ENCODE data around the gene LHFPL2. TPM values are rescaled to one million over a fixed set of nuclear protein-coding genes. Genes with fewer than 3 reads are reported as not detected.
"Not testable (repeated sequence)": the region's sequence is repeated elsewhere in the genome, so short reads cannot be mapped to it uniquely, and the experiment has no call there.

The LHFPL2 gene
- total RNA-seq, 2 donors from 2014 or later = 30.1 to 72.6 TPM

- TF ChIP-seq CTCF (IDR thresholded peaks at IDR 0.05) = no peak
- no peaks in the 10 kb centered on the region for H3K36me3 ChIP-seq
- no peaks in the 10 kb centered on the region for H3K9me3 ChIP-seq
- no peak for ATAC-seq (ENCODE audit: insufficient number of reproducible peaks, low FRiP score, low read depth)
- H3K27me3 ChIP-seq (replicated peaks; ENCODE audit: insufficient read depth) = no peaks in the 10 kb centered on the region
- H3K4me3 ChIP-seq = no peak overlapping the region
- H3K27ac ChIP-seq = no peak overlapping the region
- no peak for DNase-seq (ENCODE audit: low spot score)
- H3K4me1 ChIP-seq (ENCODE audit: control insufficient read depth in 1 of 2, low read depth in 2 of 2) = peaks cover 0 to 3% of the 10 kb centered on the region in 2 donors
These were observed 22.2 kb upstream of the LHFPL2 start for GRCh38 chr5:78670701-78671269.

- Histone ChIP-seq H3K9me3 (no peaks in the 10 kb centered on the region), H3K36me3 (no peaks in the 10 kb centered on the region), H3K27me3 (replicated peaks; ENCODE audit: insufficient read depth) (no peaks in the 10 kb centered on the region), H3K4me1 (ENCODE audit: control insufficient read depth in 1 of 2, low read depth in 2 of 2) (peaks cover 0 to 4% of the 10 kb centered on the region in 2 donors), H3K4me3 (no peak overlapping the region), H3K27ac (no peak overlapping the region)
- DNase-seq (ENCODE audit: low spot score) (no peak), ATAC-seq (ENCODE audit: insufficient number of reproducible peaks, low FRiP score, low read depth) (no peak)
- no peak for TF ChIP-seq CTCF (IDR thresholded peaks at IDR 0.05)
These were observed 20.8 kb upstream of the LHFPL2 start for GRCh38 chr5:78669331-78669730.

- H3K4me3 ChIP-seq = no peak overlapping the region
- no peak for TF ChIP-seq CTCF (IDR thresholded peaks at IDR 0.05)
- no peak for DNase-seq (ENCODE audit: low spot score)
- no peaks in the 10 kb centered on the region for H3K27me3 ChIP-seq (replicated peaks; ENCODE audit: insufficient read depth)
- H3K27ac ChIP-seq = no peak overlapping the region
- no peaks in the 10 kb centered on the region for H3K36me3 ChIP-seq
- H3K4me1 ChIP-seq (ENCODE audit: control insufficient read depth in 1 of 2, low read depth in 2 of 2) = peaks cover 0 to 4% of the 10 kb centered on the region in 2 donors
- no peak for ATAC-seq (ENCODE audit: insufficient number of reproducible peaks, low FRiP score, low read depth)
- no peaks in the 10 kb centered on the region for H3K9me3 ChIP-seq
These were observed 19.0 kb upstream of the LHFPL2 start for GRCh38 chr5:78667461-78668103.

GRCh38 chr5:78666975-78667374 is 18.4 kb upstream of the LHFPL2 start:
- not testable (repeated sequence) for H3K36me3 ChIP-seq; ATAC-seq (ENCODE audit: insufficient number of reproducible peaks, low FRiP score, low read depth); H3K4me1 ChIP-seq (ENCODE audit: control insufficient read depth in 1 of 2, low read depth in 2 of 2); H3K27me3 ChIP-seq (replicated peaks; ENCODE audit: insufficient read depth); H3K4me3 ChIP-seq; DNase-seq (ENCODE audit: low spot score); H3K27ac ChIP-seq; H3K9me3 ChIP-seq

- peaks cover 0 to 4% of the 10 kb centered on the region in 2 donors for H3K4me1 ChIP-seq (ENCODE audit: control insufficient read depth in 1 of 2, low read depth in 2 of 2)
- no peak overlapping the region for H3K27ac ChIP-seq
- no peaks in the 10 kb centered on the region for H3K9me3 ChIP-seq
- ATAC-seq (ENCODE audit: insufficient number of reproducible peaks, low FRiP score, low read depth) (no peak), DNase-seq (ENCODE audit: low spot score) (no peak)
- H3K27me3 ChIP-seq (replicated peaks; ENCODE audit: insufficient read depth) = no peaks in the 10 kb centered on the region
- no peak overlapping the region for H3K4me3 ChIP-seq
- no peaks in the 10 kb centered on the region for H3K36me3 ChIP-seq
- no peak for TF ChIP-seq CTCF (IDR thresholded peaks at IDR 0.05)
These were observed 17.5 kb upstream of the LHFPL2 start for GRCh38 chr5:78666041-78666444.
